Immature natural killer cell (primary cell): ENCODE results near the gene MRPS27. TPM values are rescaled to one million over a fixed set of nuclear protein-coding genes. Genes with fewer than 3 reads are reported as not detected.
"Not testable (repeated sequence)": the region's sequence is repeated elsewhere in the genome, so short reads cannot be mapped to it uniquely, and the experiment has no call there.

ENCODE experiments used
- DNase-seq, 3 donors: peaks; one replicate each; pipeline ENCODE4 v3.0.0; 2022; ENCODE audit warnings: mixed read lengths in 1 of 3
- H3K27ac Mint-ChIP-seq, 6 donors: one replicate each; pipeline ENCODE4 v1.8.0; 2020; ENCODE audit warnings: mixed read lengths in 6 of 6, mild to moderate bottlenecking in 5 of 6, inconsistent platforms in 4 of 6, moderate library complexity in 3 of 6
- H3K27me3 Mint-ChIP-seq, 3 donors: one replicate each; pipeline ENCODE4 v1.8.0; 2020 to 2021; ENCODE audit warnings: low read depth in 3 of 3, mild to moderate bottlenecking in 3 of 3, mixed read lengths in 3 of 3, moderate library complexity in 3 of 3, inconsistent platforms in 1 of 3
- H3K36me3 Mint-ChIP-seq, 3 donors: one replicate each; pipeline ENCODE4 v1.8.0; 2020; ENCODE audit warnings: mixed read lengths in 3 of 3, inconsistent platforms in 2 of 3, mild to moderate bottlenecking in 2 of 3
- H3K4me1 Mint-ChIP-seq, 2 donors: one replicate each; pipeline ENCODE4 v1.8.0; 2020; ENCODE audit warnings: inconsistent platforms in 2 of 2, mild to moderate bottlenecking in 2 of 2, mixed read lengths in 2 of 2, moderate library complexity in 1 of 2
- H3K4me3 Mint-ChIP-seq, 5 donors: one replicate each; pipeline ENCODE4 v1.8.0; 2020; ENCODE audit warnings: mild to moderate bottlenecking in 5 of 5, mixed read lengths in 5 of 5, inconsistent platforms in 3 of 5, moderate library complexity in 3 of 5
- H3K9me3 Mint-ChIP-seq, 6 donors: one replicate each; pipeline ENCODE4 v1.8.0; 2020; ENCODE audit warnings: mild to moderate bottlenecking in 6 of 6, mixed read lengths in 6 of 6, inconsistent platforms in 4 of 6, moderate library complexity in 3 of 6
- polyA plus RNA-seq, 3 donors: library from polyadenylated mRNA; unstranded; fragments of 300-500 nt; fragmentation: Illumina TruSeq; gene quantifications; one replicate each; pipeline ENCODE4 v1.2.3, GENCODE V29; 2021

MRPS27 gene
- polyA plus RNA-seq, 3 donors from 2014 or later: 25.3 to 58.3 (median 40.9) TPM

DNA sequence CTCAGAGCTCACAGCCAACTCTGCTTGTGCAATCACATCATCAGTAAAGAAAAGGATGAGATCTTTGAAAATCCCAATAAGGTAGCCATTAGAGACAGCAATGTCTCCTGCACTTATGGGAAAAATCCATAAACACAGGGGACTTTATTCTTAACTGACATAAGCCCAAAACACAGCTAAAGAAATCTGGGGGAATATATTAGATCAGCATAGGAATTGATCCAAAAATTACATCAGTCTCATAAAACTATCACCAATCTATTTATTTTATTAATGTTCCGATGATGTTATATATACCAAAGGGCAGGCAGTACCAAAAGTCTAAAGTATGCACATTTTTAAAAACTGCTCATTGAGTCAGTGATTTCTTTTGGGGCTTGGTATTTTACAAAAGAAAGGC lies 6.9 kb downstream of the MRPS27 start:
- peaks cover 5 to 6% (median 5%) of the 10 kb centered on the region in 3 donors for H3K27me3 Mint-ChIP-seq
- H3K27ac Mint-ChIP-seq: no peak overlapping the region
- DNase-seq: no peak
- peaks cover 9 to 35% (median 14%) of the 10 kb centered on the region in 3 donors for H3K36me3 Mint-ChIP-seq
- peaks cover 3 to 23% of the 10 kb centered on the region in 2 donors for H3K4me1 Mint-ChIP-seq
- H3K4me3 Mint-ChIP-seq: no peak overlapping the region
- H3K9me3 Mint-ChIP-seq: no peaks in the 10 kb centered on the region

DNA sequence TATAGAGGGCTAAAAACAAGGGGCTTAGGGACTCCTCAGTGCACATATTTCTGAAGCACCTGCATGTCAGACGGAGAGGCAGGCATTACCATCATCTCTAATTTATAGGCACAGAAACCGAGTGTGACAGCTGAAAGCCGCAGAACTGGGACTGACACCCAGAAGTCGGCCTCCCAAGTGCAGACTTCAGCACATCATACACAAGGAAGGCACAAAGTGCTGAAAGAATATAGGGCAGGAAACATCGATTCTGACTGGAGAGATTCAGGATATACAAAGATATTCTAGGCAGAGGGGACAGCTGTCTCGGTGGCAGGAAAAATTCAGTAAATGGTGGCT lies 11.2 kb downstream of the MRPS27 start:
- Mint-ChIP-seq H3K27me3 (peaks cover 6 to 14% (median 7%) of the 10 kb centered on the region in 3 donors), H3K27ac (peak overlapping the region; percentile 86 to 96 (median 95)), H3K36me3 (peaks cover 9 to 26% (median 11%) of the 10 kb centered on the region in 3 donors), H3K4me3 (peak overlapping the region; percentile 90 to 93 (median 92)), H3K9me3 (no peaks in the 10 kb centered on the region), H3K4me1 (peaks cover 29 to 46% of the 10 kb centered on the region in 2 donors)
- no peak for DNase-seq

DNA sequence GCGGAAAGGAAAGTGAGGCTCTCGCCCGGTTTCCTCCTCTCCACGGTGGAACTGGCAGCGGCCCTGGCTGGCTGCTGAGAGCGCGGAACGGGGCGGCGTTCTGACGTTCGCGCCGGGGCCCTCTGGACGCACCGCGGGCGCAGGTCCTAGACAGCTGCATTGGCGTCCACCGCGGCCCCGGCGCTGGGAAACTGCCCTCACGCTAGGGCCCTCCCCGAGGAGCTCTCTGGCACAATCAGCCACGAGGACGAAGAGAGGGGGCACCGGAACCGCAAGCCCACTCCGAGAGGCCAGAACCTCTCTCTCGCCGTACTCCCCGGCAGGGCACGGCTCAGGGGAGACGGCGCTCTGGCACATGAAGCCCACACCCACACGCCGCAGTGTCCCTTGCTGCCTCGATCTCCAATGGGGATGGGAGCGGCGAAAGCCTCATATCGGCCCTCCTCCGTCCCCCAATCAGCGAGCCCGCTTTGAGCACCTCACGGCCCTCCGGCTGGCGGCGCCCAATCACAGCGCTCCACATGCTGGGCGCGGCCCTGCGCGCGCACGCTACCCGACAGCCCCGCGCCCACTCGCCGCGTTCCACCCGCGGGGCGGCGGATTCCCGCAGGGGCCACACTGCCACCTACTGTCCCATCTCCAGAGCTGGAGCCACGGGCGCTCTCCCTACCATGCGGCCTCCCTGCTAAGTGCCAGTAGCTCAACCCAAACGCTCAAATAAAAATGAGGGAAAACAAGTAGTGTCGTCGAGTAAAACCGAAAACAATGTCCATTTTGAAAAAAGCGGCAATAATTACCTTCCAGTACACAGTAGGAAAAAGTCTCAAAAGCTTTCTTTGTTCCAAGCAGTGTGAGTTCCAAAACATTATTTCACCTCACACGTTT lies 11.8 kb downstream of the MRPS27 start:
- peak overlapping the region; percentile 90 to 93 (median 92) for H3K4me3 Mint-ChIP-seq
- peaks cover 6 to 14% (median 7%) of the 10 kb centered on the region in 3 donors for H3K27me3 Mint-ChIP-seq
- peak overlapping the region; percentile 86 to 96 (median 95) for H3K27ac Mint-ChIP-seq
- H3K36me3 Mint-ChIP-seq: peaks cover 9 to 23% (median 11%) of the 10 kb centered on the region in 3 donors
- DNase-seq: peak; percentile 97
- H3K4me1 Mint-ChIP-seq: peaks cover 35 to 52% of the 10 kb centered on the region in 2 donors
- no peaks in the 10 kb centered on the region for H3K9me3 Mint-ChIP-seq

DNA sequence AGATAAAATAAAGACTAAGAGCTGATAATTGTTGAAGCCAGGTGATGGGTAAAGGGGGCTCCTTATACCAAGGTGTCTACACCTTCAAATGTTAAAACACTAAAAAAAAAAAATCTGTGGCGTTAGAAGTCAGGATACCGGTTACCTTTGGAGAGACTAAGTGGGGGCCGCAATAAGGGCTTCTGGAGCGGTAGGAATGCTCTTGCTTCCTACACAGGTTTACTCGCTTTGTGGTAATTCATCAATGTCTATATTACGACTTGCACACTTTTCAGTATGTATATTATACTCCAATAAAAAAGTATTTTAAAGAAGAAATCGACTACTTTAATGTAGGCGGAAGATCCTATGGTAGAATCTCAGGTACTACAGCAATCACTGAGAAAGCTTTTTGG lies 12.5 kb downstream of the MRPS27 start:
- peaks cover 8 to 19% (median 11%) of the 10 kb centered on the region in 3 donors for H3K36me3 Mint-ChIP-seq
- peak overlapping the region; percentile 86 to 96 (median 95) for H3K27ac Mint-ChIP-seq
- H3K9me3 Mint-ChIP-seq: no peaks in the 10 kb centered on the region
- peak in 1 of 3 donors; percentile 13 for DNase-seq
- H3K27me3 Mint-ChIP-seq: peaks cover 6 to 14% (median 7%) of the 10 kb centered on the region in 3 donors
- peaks cover 37 to 58% of the 10 kb centered on the region in 2 donors for H3K4me1 Mint-ChIP-seq
- H3K4me3 Mint-ChIP-seq: peak overlapping the region; percentile 90 to 93 (median 92)

DNA sequence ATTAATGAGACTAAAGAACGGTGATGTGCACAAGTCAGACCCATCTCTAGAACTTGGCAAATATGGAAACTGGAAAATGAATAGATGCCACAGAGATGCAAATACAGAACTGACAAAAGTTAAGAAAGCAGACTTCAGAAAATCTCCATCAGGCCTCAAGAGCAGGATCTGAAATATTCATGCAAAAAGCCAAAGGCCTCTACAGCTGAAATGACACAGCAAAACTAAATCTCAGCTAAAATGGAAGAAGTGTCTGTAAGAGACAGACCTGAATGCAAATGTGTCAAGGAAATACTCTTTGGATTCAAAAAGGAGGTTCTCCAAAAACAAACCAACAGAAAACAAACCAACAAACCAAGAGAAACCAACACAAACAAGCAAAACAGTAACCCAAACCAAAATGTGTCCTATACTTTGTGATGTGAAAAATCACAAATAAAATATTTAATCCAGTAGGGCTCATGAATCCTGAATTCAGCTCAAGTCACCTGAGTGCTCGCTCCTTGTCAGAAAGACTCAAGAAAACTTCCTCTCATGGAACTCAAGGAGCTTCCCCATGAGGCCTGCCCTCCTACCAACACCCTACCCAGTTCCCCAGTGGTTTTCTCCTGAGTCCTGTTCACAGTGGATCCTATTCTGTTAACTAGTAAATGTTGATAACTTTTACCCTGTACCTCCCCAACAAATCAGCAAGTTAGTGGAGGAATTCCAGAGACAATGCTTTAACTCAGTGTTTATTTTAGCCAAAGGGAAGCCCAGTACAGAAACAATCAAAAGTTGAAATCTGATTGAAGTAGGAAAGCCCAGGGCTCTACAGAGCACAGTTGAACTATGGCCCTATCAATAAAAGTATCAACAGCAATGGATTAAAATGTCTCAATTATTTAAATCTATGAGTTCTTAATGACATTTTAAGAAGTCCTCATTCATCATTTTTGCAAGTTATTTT lies 14.6 kb downstream of the MRPS27 start:
- Mint-ChIP-seq H3K9me3 (no peaks in the 10 kb centered on the region), H3K4me1 (peaks cover 44 to 65% of the 10 kb centered on the region in 2 donors), H3K36me3 (peaks cover 0 to 6% (median 5%) of the 10 kb centered on the region in 3 donors), H3K27me3 (peaks cover 7 to 14% (median 7%) of the 10 kb centered on the region in 3 donors), H3K27ac (peak overlapping the region; percentile 59 to 82 (median 70)), H3K4me3 (peak overlapping the region in 4 of 5 donors; percentile 2 to 39 (median 26))
- DNase-seq: no peak

- peaks cover 0 to 5% (median 4%) of the 10 kb centered on the region in 3 donors for H3K27me3 Mint-ChIP-seq
- peaks cover 0 to 4% (median 0%) of the 10 kb centered on the region in 3 donors for H3K36me3 Mint-ChIP-seq
- H3K27ac Mint-ChIP-seq: peak overlapping the region in 2 of 6 donors; percentile 5 to 58
- DNase-seq: no peak
- peaks cover 59 to 75% of the 10 kb centered on the region in 2 donors for H3K4me1 Mint-ChIP-seq
- no peaks in the 10 kb centered on the region for H3K9me3 Mint-ChIP-seq
- no peak overlapping the region for H3K4me3 Mint-ChIP-seq
These were observed 17.9 kb downstream of the MRPS27 start for GRCh38 chr5:72302171-72302570.

DNA sequence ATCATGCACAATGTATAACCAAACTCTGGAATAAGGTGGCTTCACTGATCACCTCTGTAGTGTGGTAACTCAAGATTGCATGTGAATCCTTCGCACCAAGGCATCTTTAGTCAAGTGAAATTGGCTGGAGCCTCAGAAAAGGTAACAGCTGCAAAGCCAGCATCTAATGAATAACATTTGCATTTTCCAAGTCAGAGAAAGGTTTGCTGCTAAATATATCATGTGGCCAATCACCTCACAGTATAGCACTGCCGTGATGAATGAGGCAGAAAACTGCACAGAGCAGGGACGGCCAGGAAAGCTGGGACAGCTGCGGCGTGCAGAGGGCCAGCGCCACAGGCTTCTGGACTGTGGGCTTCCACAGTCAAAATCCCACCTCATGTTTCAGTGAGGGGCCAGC lies 18.5 kb downstream of the MRPS27 start:
- no peak for DNase-seq
- Mint-ChIP-seq H3K9me3 (no peaks in the 10 kb centered on the region), H3K27ac (no peak overlapping the region), H3K27me3 (peaks cover 0 to 5% (median under 1%) of the 10 kb centered on the region in 3 donors), H3K36me3 (peaks cover 0 to 4% (median 0%) of the 10 kb centered on the region in 3 donors), H3K4me3 (no peak overlapping the region), H3K4me1 (peaks cover 61 to 77% of the 10 kb centered on the region in 2 donors)

GRCh38 chr5:72300590-72301339 lies 19.3 kb downstream of the MRPS27 start:
- Mint-ChIP-seq H3K27ac (peak overlapping the region in 3 of 6 donors; percentile 1 to 65 (median 11)), H3K27me3 (peaks cover 0 to 5% (median 0%) of the 10 kb centered on the region in 3 donors), H3K36me3 (peaks cover 0 to 9% (median 5%) of the 10 kb centered on the region in 3 donors), H3K9me3 (no peaks in the 10 kb centered on the region), H3K4me3 (peak overlapping the region in 2 of 5 donors; percentile 22 to 51), H3K4me1 (peaks cover 59 to 74% of the 10 kb centered on the region in 2 donors)
- no peak for DNase-seq

DNA sequence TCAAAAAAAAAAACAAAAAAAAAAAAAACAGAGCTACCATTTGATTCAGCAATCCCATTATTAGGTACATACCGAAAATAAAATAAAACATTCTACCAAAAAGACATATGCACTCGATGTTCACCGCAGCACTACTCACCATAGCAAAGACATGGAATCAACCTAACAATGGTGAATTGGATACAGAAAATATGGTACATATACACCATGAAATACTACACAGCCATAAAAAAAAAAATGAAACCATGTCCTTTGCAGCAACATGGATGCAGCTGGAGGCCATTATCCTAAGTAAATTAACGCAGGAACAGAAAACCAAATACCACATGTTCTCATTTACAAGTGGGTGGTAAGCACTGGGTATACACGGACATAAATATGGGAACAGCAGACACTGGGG lies 21.3 kb downstream of the MRPS27 start:
- peak overlapping the region in 1 of 5 donors; percentile 16 for H3K4me3 Mint-ChIP-seq
- H3K4me1 Mint-ChIP-seq: peaks cover 38 to 53% of the 10 kb centered on the region in 2 donors
- no peak overlapping the region for H3K27ac Mint-ChIP-seq
- H3K27me3 Mint-ChIP-seq: peaks cover 0 to 5% (median 0%) of the 10 kb centered on the region in 3 donors
- no peak for DNase-seq
- H3K9me3 Mint-ChIP-seq: no peaks in the 10 kb centered on the region
- H3K36me3 Mint-ChIP-seq: peaks cover 7 to 17% (median 12%) of the 10 kb centered on the region in 3 donors

DNA sequence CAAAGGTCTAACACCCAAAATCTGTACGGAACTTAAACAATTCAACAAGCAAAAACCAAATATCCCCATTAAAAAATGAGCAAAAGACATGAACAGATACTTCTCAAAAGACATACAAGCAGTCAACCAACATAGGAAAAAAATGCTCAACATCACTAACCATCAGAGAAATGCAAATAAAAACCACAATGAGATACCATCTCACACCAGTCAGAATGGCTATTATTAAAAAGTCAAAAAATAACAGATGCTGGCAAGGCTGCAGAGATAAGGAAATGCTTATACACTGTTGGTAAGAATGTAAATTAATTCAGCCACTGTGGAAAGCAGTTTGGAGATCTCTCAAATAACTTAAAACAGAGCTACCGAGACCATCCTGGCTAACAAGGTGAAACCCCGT lies 21.9 kb downstream of the MRPS27 start:
- Mint-ChIP-seq H3K36me3 (peaks cover 7 to 19% (median 13%) of the 10 kb centered on the region in 3 donors), H3K27ac (peak overlapping the region in 5 of 6 donors; percentile 2 to 59 (median 20)), H3K4me3 (peak overlapping the region in 4 of 5 donors; percentile 1 to 49 (median 30)), H3K4me1 (peaks cover 33 to 47% of the 10 kb centered on the region in 2 donors)
- not testable (repeated sequence) for H3K27me3 Mint-ChIP-seq, H3K9me3 Mint-ChIP-seq
- DNase-seq: peak in 1 of 3 donors; percentile 15

- H3K4me1 Mint-ChIP-seq: peaks cover 29 to 42% of the 10 kb centered on the region in 2 donors
- H3K36me3 Mint-ChIP-seq: peaks cover 7 to 17% (median 17%) of the 10 kb centered on the region in 3 donors
- H3K9me3 Mint-ChIP-seq: no peaks in the 10 kb centered on the region
- H3K27me3 Mint-ChIP-seq: peaks cover 0 to 5% (median 0%) of the 10 kb centered on the region in 3 donors
- H3K4me3 Mint-ChIP-seq: no peak overlapping the region
- H3K27ac Mint-ChIP-seq: no peak overlapping the region
- no peak for DNase-seq
These were observed 23.8 kb downstream of the MRPS27 start for GRCh38 chr5:72296256-72296655.

DNA sequence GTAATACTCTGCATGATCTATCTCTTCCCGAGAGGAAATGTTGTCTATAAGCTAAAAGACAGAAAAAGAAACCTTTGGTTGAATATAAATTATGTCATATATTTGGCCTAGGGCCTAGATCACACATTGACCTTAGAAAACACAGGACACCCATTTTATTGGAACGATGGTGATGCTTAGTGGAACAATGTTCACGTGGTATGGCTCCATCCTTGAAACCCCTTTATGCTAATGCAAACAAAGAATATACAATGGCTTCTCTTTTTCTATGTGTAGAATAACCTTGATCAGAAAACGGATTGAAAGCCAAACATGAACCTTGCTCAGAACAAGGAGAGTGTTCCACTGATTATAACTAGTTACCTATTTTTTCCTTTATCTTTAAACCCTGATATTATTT lies 24.5 kb downstream of the MRPS27 start:
- H3K36me3 Mint-ChIP-seq: peaks cover 7 to 17% (median 17%) of the 10 kb centered on the region in 3 donors

More for the DNA sequence above, 24.5 kb downstream of the MRPS27 start:
- Mint-ChIP-seq H3K27me3 (peaks cover 0 to 4% (median 0%) of the 10 kb centered on the region in 3 donors), H3K4me3 (no peak overlapping the region), H3K9me3 (no peaks in the 10 kb centered on the region), H3K27ac (no peak overlapping the region), H3K4me1 (peaks cover 25 to 36% of the 10 kb centered on the region in 2 donors)
- no peak for DNase-seq
